K562 (cell line): ENCODE results near the gene RNASE8.

Experiments
- ARID2 ChIP-seq: fragments of 450-650 bp; IDR thresholded peaks from 2 replicates; pipeline ENCODE4 v1.6.1; 2017; ENCODE audit warnings: antibody characterized with exemption, mild to moderate bottlenecking
- CBX3 ChIP-seq, 2 experiments: IDR thresholded peaks; 1 replicate in 1 of 2; 2 replicates in 1 of 2; pipeline ENCODE4 v1.6.1; 2012; ENCODE audit warnings: inconsistent platforms in 2 of 2, low read length in 2 of 2, borderline replicate concordance in 1 of 2, control low read depth in 1 of 2
- HNRNPUL1 ChIP-seq: fragments of 200-400 bp; formaldehyde crosslinking; IDR thresholded peaks from 2 replicates; pipeline ENCODE4 v1.6.1; 2017; ENCODE audit warnings: low read length
- KAT7 ChIP-seq: sonication (generic); formaldehyde crosslinking; IDR thresholded peaks from 2 replicates; pipeline ENCODE4 v1.8.0; 2022; ENCODE audit warnings: missing genetic modification reagents, mild to moderate bottlenecking, borderline replicate concordance
- NFXL1 ChIP-seq: fragments of 450-650 bp; formaldehyde crosslinking; IDR thresholded peaks from 2 replicates; pipeline ENCODE4 v1.4.0; 2021; ENCODE audit warnings: mild to moderate bottlenecking
- POLR2A ChIP-seq: fragments of 450-650 bp; conservative IDR thresholded peaks from 2 replicates; pipeline ENCODE4 v1.6.1; 2016
- YBX1 ChIP-seq: fragments of 450-650 bp; IDR thresholded peaks from 2 replicates; pipeline ENCODE4 v1.7.1; 2016; ENCODE audit warnings: mild to moderate bottlenecking
- ZZZ3 ChIP-seq: fragments of 450-650 bp; IDR thresholded peaks from 2 replicates; pipeline ENCODE4 v1.6.1; 2016; ENCODE audit warnings: antibody characterized with exemption, mild to moderate bottlenecking, moderate library complexity
- TF ChIP-seq, protein P1 (sequence below): sonication (generic); formaldehyde crosslinking; IDR thresholded peaks from 2 replicates; pipeline ENCODE4 v1.8.0; 2022; ENCODE audit warnings: mild to moderate bottlenecking, low read depth, missing genetic modification reagents
- TF ChIP-seq, protein P2 (sequence below), 3 experiments: IDR thresholded peaks in 2 of 3; conservative IDR thresholded peaks in 1 of 3; 2 replicates each; pipeline ENCODE4 v1.5.1; 2011 to 2012; ENCODE audit warnings: low read length in 3 of 3, mild to moderate bottlenecking in 3 of 3, control low read depth in 2 of 3, improper control_type of control experiment in 1 of 3, inconsistent platforms in 1 of 3, low read depth in 1 of 3, mixed read lengths in 1 of 3, moderate library complexity in 1 of 3; ENCODE audit not compliant: insufficient read depth in 2 of 3

DNA sequence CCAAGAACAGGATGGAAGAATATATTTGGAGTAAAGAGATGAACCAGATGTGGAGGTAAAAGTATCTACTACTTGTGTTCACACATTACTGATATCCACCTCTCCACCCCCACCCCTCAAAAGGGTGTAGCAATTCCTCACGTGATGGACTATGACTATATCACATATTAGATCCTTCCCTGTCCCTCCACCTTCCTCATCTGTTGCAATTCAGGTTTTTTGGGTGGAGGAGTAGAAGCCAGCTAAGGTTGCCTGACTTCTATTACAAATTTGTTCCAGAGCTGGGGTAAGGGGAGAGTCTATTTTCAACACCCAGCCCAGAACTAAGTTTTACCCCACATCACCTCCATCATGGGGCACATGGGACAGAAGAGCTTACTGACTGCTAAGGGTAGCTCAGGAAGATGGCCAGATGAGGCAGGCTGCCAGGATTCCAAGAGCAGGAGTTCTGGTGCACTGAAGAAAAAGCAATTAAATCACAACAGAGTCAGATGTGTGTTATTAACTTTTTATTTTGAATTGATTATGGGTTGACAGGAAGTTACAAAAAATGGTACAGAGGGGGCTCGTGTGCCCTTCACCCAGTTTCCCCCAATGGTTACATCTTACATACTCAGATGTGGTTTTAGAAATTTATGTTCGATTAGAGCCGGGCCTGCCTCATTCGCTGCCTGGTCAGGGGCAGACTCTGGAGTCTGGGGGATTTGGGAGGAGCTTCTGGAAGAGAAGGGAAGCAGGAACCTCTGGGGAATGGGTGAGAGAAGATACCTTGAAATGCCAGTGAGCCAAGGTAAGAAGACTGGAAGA lies 25.1 kb upstream of the RNASE8 start:
- TF ChIP-seq KAT7 (no peak), POLR2A (no peak), CBX3 (IDR thresholded peaks at IDR 0.05; ENCODE audit: borderline replicate concordance in 1 of 2, low read length in 2 of 2) (no peak), YBX1 (no peak), NFXL1 (CRISPR knock-in tag) (no peak), ARID2 (no peak), ZZZ3 (no peak), HNRNPUL1 (no peak)
- TF ChIP-seq, protein P1, sequence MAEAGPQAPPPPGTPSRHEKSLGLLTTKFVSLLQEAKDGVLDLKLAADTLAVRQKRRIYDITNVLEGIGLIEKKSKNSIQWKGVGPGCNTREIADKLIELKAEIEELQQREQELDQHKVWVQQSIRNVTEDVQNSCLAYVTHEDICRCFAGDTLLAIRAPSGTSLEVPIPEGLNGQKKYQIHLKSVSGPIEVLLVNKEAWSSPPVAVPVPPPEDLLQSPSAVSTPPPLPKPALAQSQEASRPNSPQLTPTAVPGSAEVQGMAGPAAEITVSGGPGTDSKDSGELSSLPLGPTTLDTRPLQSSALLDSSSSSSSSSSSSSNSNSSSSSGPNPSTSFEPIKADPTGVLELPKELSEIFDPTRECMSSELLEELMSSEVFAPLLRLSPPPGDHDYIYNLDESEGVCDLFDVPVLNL (CRISPR knock-in tag), result no peak
- TF ChIP-seq, protein P2, sequence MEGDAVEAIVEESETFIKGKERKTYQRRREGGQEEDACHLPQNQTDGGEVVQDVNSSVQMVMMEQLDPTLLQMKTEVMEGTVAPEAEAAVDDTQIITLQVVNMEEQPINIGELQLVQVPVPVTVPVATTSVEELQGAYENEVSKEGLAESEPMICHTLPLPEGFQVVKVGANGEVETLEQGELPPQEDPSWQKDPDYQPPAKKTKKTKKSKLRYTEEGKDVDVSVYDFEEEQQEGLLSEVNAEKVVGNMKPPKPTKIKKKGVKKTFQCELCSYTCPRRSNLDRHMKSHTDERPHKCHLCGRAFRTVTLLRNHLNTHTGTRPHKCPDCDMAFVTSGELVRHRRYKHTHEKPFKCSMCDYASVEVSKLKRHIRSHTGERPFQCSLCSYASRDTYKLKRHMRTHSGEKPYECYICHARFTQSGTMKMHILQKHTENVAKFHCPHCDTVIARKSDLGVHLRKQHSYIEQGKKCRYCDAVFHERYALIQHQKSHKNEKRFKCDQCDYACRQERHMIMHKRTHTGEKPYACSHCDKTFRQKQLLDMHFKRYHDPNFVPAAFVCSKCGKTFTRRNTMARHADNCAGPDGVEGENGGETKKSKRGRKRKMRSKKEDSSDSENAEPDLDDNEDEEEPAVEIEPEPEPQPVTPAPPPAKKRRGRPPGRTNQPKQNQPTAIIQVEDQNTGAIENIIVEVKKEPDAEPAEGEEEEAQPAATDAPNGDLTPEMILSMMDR (IDR thresholded peaks at IDR 0.05 in 2 of 3, conservative IDR thresholded peaks at IDR 0.05 in 1 of 3; ENCODE audit: insufficient read depth in 2 of 3, low read depth in 1 of 3, low read length in 3 of 3), result no peak
